GM12875 (cell line): ENCODE measurements around the gene CDCP1.

Source experiments
- H3K4me3 ChIP-seq: one replicate; pipeline ENCODE4 v1.5.1; 2011; ENCODE audit warnings: low read depth, low read length, control low read depth
- CTCF ChIP-seq: IDR thresholded peaks from 2 replicates; pipeline ENCODE4 v1.5.1; 2011; ENCODE audit warnings: low read depth, mild to moderate bottlenecking, control low read depth, inconsistent platforms, low read length, moderate library complexity, borderline replicate concordance; ENCODE audit not compliant: insufficient read depth

The CDCP1 gene

GRCh38 chr3:45145681-45146614, at the start of gene CDCP1:
Gene CDCP1, minus strand, starts transcription at chr3:45146378. Its CDS starts 91 bp downstream, at chr3:45146287.
- no peak within 1 kb of the TSS for H3K4me3 ChIP-seq
- no peak for TF ChIP-seq CTCF

- no peak overlapping the region for H3K4me3 ChIP-seq
- TF ChIP-seq CTCF: no peak
Observed at GRCh38 chr3:45194791-45195190, 48.6 kb upstream of the CDCP1 start.

GRCh38 chr3:45191924-45192417, 45.8 kb upstream of the CDCP1 start:
- no peak overlapping the region for H3K4me3 ChIP-seq
- TF ChIP-seq CTCF: no peak

- no peak overlapping the region for H3K4me3 ChIP-seq
- TF ChIP-seq CTCF: no peak
Observed at GRCh38 chr3:45191424-45191823, 45.2 kb upstream of the CDCP1 start.

- H3K4me3 ChIP-seq: no peak overlapping the region
- TF ChIP-seq CTCF: no peak
Observed at GRCh38 chr3:45188719-45189659, 42.8 kb upstream of the CDCP1 start.

GRCh38 chr3:45187694-45188141, 41.5 kb upstream of the CDCP1 start:
- TF ChIP-seq CTCF: no peak
- no peak overlapping the region for H3K4me3 ChIP-seq
